PFSK-1 (cell line): ENCODE measurements around the gene PTPN7.

Experiments
- FOXP2 ChIP-seq: optimal IDR thresholded peaks from 2 replicates; pipeline ENCODE3; 2011; ENCODE audit warnings: borderline replicate concordance, control low read depth, inconsistent platforms; ENCODE audit not compliant: insufficient read depth; ENCODE audit errors: extremely low read length, extremely low read depth
- POLR2AphosphoS5 ChIP-seq: IDR thresholded peaks from 2 replicates; pipeline ENCODE4 v1.6.1; 2012; ENCODE audit warnings: low read depth, mild to moderate bottlenecking, control low read depth, low read length, moderate library complexity
- REST ChIP-seq, 2 experiments: IDR thresholded peaks; 2 replicates each; pipeline versions ENCODE4 v1.6.1 to v1.8.0; 2011 to 2012; ENCODE audit warnings: low read depth in 2 of 2, low read length in 2 of 2, control low read depth in 1 of 2, inconsistent platforms in 1 of 2, mild to moderate bottlenecking in 1 of 2, moderate library complexity in 1 of 2; ENCODE audit not compliant: insufficient read depth in 1 of 2
- SIN3A ChIP-seq: IDR thresholded peaks from 2 replicates; pipeline ENCODE4 v1.6.1; 2012; ENCODE audit warnings: mild to moderate bottlenecking, low read length, moderate library complexity, borderline replicate concordance; ENCODE audit not compliant: insufficient read depth
- TAF1 ChIP-seq: IDR thresholded peaks from 2 replicates; pipeline ENCODE4 v1.6.1; 2012; ENCODE audit warnings: low read length, control low read depth, borderline replicate concordance; ENCODE audit not compliant: insufficient read depth

DNA sequence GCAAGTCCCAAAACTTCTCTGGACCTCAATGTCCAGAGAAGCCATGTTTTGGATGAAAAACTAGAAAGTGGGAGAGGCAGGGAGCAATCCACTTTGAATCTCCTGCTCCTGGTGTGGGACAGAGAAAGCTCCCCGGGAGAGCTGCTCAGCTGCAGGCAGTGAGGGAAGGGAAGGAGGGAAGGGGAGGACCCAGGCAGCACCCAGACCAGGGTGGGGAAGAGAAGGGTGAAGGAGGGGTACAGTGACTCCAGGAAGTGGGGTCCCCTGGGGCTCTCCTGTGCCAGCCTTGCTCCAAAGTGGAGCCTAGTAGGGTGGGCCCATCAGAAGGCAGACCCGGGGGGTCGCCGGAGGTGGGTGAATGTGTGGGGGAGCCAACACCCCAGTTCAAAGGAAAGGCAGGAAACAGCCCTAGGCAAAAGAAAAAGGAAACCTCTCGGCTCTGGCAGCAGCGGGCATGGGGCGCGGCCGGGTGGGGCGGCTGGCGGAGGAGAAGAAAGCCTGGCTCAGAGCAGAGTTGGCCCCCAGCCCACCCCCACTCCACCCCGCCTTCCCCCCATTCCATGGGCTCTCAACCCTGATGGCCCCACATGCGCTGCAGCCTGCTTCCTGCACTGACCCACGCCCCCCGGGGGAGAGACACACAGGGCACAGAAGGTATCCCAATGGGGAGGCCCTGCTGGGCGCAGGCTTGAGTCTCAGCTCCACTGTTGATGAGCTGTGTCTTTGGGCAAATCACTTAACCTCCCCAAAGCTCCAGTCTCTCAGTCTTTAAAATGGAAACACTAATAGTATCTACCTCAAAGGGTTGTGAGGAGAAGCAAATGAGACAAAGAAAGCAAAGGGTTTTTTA is 38.9 kb upstream of the PTPN7 start:
- TF ChIP-seq POLR2AphosphoS5 (no peak), TAF1 (no peak), SIN3A (no peak), REST (IDR thresholded peaks at IDR 0.05; ENCODE audit: insufficient read depth in 1 of 2, low read depth in 2 of 2, low read length in 2 of 2) (no peak), FOXP2 (no peak)
